MM.1S (cell line): ENCODE data around the gene MAPKAP1.

Source experiments
- DNase-seq: peaks from one replicate; pipeline ENCODE4 v3.0.0-alpha.2; 2015
- H2AFZ ChIP-seq: fragments of 300-600 bp; sonication (generic); 2 replicates; pipeline ENCODE4 v1.6.0; 2016; ENCODE audit warnings: antibody characterized with exemption, low read length
- H3F3A ChIP-seq: fragments of 300-600 bp; sonication (generic); 2 replicates; pipeline ENCODE4 v1.6.1; 2016; ENCODE audit warnings: mild to moderate bottlenecking, antibody characterized with exemption, low read length, moderate library complexity, mixed read lengths; ENCODE audit not compliant: insufficient read depth
- H3K27ac ChIP-seq: fragments of 300-600 bp; sonication (generic); 2 replicates; pipeline ENCODE4 v1.5.1; 2016; ENCODE audit warnings: mild to moderate bottlenecking, low read length
- H3K27me3 ChIP-seq: fragments of 300-600 bp; sonication (generic); replicated peaks from 2 replicates; pipeline ENCODE4 v1.6.0; 2016; ENCODE audit warnings: low read length; ENCODE audit not compliant: insufficient read depth
- H3K36me3 ChIP-seq: fragments of 300-600 bp; sonication (generic); replicated peaks from 2 replicates; pipeline ENCODE4 v1.6.1; 2016; ENCODE audit warnings: mild to moderate bottlenecking, low read length, mixed read lengths; ENCODE audit not compliant: insufficient read depth
- H3K4me1 ChIP-seq: fragments of 300-600 bp; sonication (generic); 2 replicates; pipeline ENCODE4 v1.6.1; 2016; ENCODE audit warnings: low read length, mixed read lengths
- H3K4me2 ChIP-seq: fragments of 300-600 bp; sonication (generic); 2 replicates; pipeline ENCODE4 v1.6.0; 2016; ENCODE audit warnings: low read depth, low read length
- H3K4me3 ChIP-seq: fragments of 300-600 bp; sonication (generic); 2 replicates; pipeline ENCODE4 v1.5.1; 2016; ENCODE audit warnings: low read length, mixed read lengths
- H3K79me2 ChIP-seq: fragments of 300-600 bp; sonication (generic); 2 replicates; pipeline ENCODE4 v1.6.1; 2016; ENCODE audit warnings: mixed run types, low read length, mixed read lengths
- H3K9ac ChIP-seq: fragments of 300-600 bp; sonication (generic); 2 replicates; pipeline ENCODE4 v1.6.1; 2016; ENCODE audit warnings: low read length, mixed read lengths
- H3K9me2 ChIP-seq: fragments of 300-600 bp; sonication (generic); replicated peaks from 2 replicates; pipeline ENCODE4 v1.6.1; 2016; ENCODE audit warnings: mild to moderate bottlenecking, low read length, mixed read lengths; ENCODE audit not compliant: insufficient read depth
- H3K9me3 ChIP-seq: fragments of 300-600 bp; sonication (generic); replicated peaks from 2 replicates; pipeline ENCODE4 v1.6.1; 2016; ENCODE audit warnings: mild to moderate bottlenecking, low read length, mixed read lengths; ENCODE audit not compliant: insufficient read depth
- H4K20me1 ChIP-seq: fragments of 300-600 bp; sonication (generic); 2 replicates; pipeline ENCODE4 v1.6.1; 2016; ENCODE audit warnings: mild to moderate bottlenecking, low read length, moderate library complexity, mixed read lengths; ENCODE audit not compliant: insufficient read depth
- EZH2 ChIP-seq: fragments of 300-600 bp; sonication (generic); optimal IDR thresholded peaks from 2 replicates; pipeline ENCODE3; 2017; ENCODE audit warnings: low read depth, mild to moderate bottlenecking, antibody characterized with exemption, low read length, mixed read lengths
- EZH2phosphoT487 ChIP-seq: fragments of 300-600 bp; sonication (generic); IDR thresholded peaks from 2 replicates; pipeline ENCODE4 v1.6.1; 2018; ENCODE audit warnings: antibody characterized with exemption, low read length
- TF ChIP-seq, protein P1 (sequence below): fragments of 300-600 bp; sonication (generic); IDR thresholded peaks from 2 replicates; pipeline ENCODE4 v1.5.1; 2016; ENCODE audit warnings: antibody characterized with exemption, low read length, mixed read lengths

MAPKAP1 gene

DNA sequence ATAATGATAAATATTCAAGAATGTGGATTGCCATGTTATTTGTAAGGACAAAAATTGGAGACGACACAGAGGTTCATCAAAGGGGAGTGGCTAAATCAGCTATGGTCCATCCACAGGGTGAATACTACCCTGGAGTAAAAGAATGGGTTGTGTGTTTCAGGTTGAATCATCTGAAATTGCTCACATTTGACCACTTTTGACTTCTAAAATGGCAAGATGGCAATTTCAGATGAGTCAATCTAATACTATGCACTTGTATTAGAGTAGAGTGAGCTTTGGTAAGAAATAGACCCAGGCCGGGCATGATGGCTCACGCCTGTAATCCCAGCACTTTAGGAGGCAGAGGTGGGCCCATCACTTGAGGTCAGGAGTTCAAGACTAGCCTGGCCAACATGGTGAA, 313.6 kb downstream of the MAPKAP1 start:
- H3K36me3 ChIP-seq: no peaks in the 10 kb centered on the region
- no peak overlapping the region for H3K9ac ChIP-seq
- H2AFZ ChIP-seq: no peak overlapping the region
- no peaks in the 10 kb centered on the region for H3K9me3 ChIP-seq
- H3K79me2 ChIP-seq: no peaks in the 10 kb centered on the region
- no peak overlapping the region for H3K4me2 ChIP-seq
- no peaks in the 10 kb centered on the region for H3K27me3 ChIP-seq
- no peaks in the 10 kb centered on the region for H3K9me2 ChIP-seq
- H4K20me1 ChIP-seq: no peaks in the 10 kb centered on the region
- H3K27ac ChIP-seq: no peak overlapping the region
- TF ChIP-seq, protein P1, sequence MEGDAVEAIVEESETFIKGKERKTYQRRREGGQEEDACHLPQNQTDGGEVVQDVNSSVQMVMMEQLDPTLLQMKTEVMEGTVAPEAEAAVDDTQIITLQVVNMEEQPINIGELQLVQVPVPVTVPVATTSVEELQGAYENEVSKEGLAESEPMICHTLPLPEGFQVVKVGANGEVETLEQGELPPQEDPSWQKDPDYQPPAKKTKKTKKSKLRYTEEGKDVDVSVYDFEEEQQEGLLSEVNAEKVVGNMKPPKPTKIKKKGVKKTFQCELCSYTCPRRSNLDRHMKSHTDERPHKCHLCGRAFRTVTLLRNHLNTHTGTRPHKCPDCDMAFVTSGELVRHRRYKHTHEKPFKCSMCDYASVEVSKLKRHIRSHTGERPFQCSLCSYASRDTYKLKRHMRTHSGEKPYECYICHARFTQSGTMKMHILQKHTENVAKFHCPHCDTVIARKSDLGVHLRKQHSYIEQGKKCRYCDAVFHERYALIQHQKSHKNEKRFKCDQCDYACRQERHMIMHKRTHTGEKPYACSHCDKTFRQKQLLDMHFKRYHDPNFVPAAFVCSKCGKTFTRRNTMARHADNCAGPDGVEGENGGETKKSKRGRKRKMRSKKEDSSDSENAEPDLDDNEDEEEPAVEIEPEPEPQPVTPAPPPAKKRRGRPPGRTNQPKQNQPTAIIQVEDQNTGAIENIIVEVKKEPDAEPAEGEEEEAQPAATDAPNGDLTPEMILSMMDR: no peak
- TF ChIP-seq EZH2 (no peak), EZH2phosphoT487 (no peak)
- DNase-seq: no peak
- no peak overlapping the region for H3K4me3 ChIP-seq
- H3F3A ChIP-seq: no peaks in the 10 kb centered on the region
- no peaks in the 10 kb centered on the region for H3K4me1 ChIP-seq

DNA sequence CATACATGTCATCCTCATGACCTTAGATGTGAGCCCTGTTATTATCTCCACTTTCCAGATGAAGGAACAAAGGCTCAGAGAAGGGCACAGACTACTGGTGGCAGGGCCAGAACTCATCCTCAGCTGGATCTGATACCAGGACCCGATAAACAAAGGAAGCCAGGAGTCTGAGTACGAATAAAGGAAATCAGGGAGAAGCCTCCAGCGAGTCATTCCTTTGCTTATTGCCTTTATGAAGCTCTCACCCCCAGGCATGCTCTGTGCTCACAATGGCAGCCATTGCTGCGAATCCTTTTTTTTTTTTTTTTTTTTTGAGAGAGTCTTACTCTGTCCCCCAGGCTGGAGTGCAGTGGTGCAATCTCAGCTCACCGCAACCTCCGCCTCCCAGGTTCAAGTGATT, 315.3 kb downstream of the MAPKAP1 start:
- Histone ChIP-seq H3K27ac (no peak overlapping the region), H3K4me3 (no peak overlapping the region), H3F3A (no peaks in the 10 kb centered on the region), H3K4me1 (no peaks in the 10 kb centered on the region), H3K9ac (no peak overlapping the region), H3K36me3 (no peaks in the 10 kb centered on the region), H3K27me3 (no peaks in the 10 kb centered on the region), H3K4me2 (no peak overlapping the region), H3K9me3 (no peaks in the 10 kb centered on the region), H3K79me2 (no peaks in the 10 kb centered on the region), H4K20me1 (no peaks in the 10 kb centered on the region), H3K9me2 (no peaks in the 10 kb centered on the region), H2AFZ (no peak overlapping the region)
- no peak for DNase-seq
- TF ChIP-seq EZH2phosphoT487 (no peak), EZH2 (no peak)
- TF ChIP-seq, protein P1: no peak

DNA sequence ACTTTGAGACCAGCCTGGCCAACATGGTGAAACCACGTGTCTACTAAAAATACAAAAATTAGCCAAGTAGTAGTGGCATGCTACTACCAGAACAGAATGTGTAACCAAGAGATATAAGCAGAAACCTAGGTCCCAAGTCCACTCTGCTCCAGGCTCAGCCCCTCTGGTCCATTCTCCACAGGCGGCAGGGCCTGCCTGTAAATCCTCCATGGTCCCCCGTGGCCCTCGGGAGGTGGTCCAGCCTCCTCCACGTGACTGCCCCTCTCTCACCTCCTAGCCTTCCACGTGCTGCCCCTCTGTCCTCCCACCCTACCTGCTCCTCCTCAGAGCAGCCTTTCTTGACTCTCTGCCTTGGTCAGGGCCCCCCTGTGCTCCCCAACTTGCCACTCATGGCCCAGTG, 318.0 kb downstream of the MAPKAP1 start:
- Histone ChIP-seq H3F3A (no peaks in the 10 kb centered on the region), H3K27me3 (no peaks in the 10 kb centered on the region), H4K20me1 (no peaks in the 10 kb centered on the region), H3K9ac (no peak overlapping the region), H3K4me3 (no peak overlapping the region), H3K27ac (no peak overlapping the region), H3K4me1 (no peaks in the 10 kb centered on the region), H3K9me2 (no peaks in the 10 kb centered on the region), H3K9me3 (no peaks in the 10 kb centered on the region), H2AFZ (no peak overlapping the region), H3K79me2 (no peaks in the 10 kb centered on the region), H3K4me2 (no peak overlapping the region), H3K36me3 (no peaks in the 10 kb centered on the region)
- DNase-seq: no peak
- TF ChIP-seq, protein P1: no peak
- TF ChIP-seq EZH2 (no peak), EZH2phosphoT487 (no peak)
